ENCODE data around the gene TSGA10IP.

The TSGA10IP gene

GRCh38 chr11:65918211-65919140, 26.8 kb upstream of the TSGA10IP start, which contains the start of gene C11orf68:
TSS of gene C11orf68 (minus strand) at chr11:65919062. CDS start at chr11:65919031, 31 bp downstream.
- no peak for DNase-seq

- peak; percentile 100 for DNase-seq
These were observed 26.1 kb upstream of the TSGA10IP start, which contains the start of gene DRAP1 for GRCh38 chr11:65919141-65919572. TSS of gene DRAP1 (plus strand) at chr11:65919426. CDS start at chr11:65919502, 76 bp downstream.

- DNase-seq, result no peak
These were observed 25.5 kb upstream of the TSGA10IP start for GRCh38 chr11:65919573-65920371.

DNA sequence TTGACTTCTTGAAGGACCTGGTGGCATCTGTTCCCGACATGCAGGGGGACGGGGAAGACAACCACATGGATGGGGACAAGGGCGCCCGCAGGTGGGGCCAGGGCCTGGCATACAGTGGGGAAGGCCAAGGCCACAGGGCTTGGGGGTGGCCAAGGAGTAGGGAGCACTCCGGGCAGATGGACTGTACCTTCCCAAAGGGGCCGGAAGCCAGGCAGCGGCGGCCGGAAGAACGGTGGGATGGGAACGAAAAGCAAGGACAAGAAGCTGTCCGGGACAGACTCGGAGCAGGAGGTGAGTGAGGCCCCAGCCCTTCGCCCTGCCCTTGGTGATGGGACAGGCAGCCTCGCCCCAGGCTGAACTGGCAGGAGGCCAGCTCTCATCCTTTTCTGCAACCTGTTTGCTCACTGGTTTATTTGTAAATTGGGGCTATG, 24.9 kb upstream of the TSGA10IP start:
- no peak for DNase-seq

- DNase-seq, result no peak
These were observed 24.2 kb upstream of the TSGA10IP start for GRCh38 chr11:65921033-65921555.

DNA sequence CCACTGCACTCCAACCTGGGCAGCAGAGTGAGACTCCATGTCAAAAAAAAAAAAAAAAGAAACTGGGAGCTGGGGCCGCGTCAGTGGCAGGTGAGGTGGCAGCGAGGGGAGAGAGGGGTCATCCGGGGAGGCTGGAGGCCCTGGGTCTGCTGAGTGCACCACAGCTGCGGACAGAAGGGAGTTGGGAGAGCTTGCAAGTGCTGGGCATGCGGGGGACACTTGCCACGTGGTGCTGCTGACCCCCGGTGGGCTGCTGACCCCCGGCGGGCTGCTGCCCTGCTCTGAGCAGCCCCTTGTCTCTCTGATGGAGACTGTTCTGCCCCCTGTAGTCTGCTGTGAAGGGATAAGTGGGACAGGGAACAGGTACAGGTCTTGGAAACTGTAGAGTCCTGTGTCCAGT, 23.4 kb upstream of the TSGA10IP start:
- DNase-seq, result no peak

DNA sequence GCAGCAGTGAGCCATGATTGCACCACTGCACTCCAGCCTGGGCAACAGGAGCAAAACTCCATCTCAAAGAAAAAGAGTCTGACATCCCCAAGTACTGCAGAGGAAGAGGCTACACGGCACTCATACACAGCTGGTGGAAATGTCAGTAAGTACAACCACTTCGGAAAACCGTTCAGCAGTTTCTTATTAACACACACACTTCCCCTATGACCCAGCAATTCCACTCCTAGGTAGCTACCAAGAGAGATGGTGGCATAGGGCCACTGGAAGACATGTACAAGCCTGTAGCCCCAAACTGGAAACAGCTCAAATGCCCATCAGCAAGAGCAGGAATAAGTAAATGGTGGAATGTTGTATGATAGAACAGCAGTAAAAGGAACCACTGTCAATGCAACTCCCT, 22.7 kb upstream of the TSGA10IP start:
- DNase-seq, result no peak

GRCh38 chr11:65925397-65925796, 19.9 kb upstream of the TSGA10IP start:
- DNase-seq, result no peak

GRCh38 chr11:65927904-65928397, 17.3 kb upstream of the TSGA10IP start:
- DNase-seq, result peak; percentile 52

DNA sequence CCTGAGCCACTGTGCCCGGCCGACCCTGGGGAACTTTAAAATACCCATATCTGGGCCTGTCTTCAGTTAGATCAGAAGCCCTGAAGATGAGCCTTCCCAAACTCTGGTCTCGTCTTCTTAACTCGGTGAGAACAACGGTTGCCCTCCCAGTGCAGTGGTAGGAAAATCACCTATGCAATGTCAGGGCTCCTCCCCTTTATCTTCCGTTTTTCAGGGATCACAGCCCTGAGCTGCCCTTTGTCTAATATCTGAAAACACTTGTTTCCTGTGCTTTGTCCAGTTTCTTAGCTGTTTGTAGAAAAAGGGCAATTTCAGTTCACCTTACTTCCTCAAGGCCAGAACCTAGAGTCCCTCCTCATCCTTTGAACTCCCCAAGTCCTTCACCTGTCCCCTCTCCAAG, 16.6 kb upstream of the TSGA10IP start:
- no peak for DNase-seq

- no peak for DNase-seq
These were observed 13.3 kb upstream of the TSGA10IP start for GRCh38 chr11:65931773-65932557.

- DNase-seq, result no peak
These were observed 12.7 kb upstream of the TSGA10IP start for GRCh38 chr11:65932558-65932919.

DNA sequence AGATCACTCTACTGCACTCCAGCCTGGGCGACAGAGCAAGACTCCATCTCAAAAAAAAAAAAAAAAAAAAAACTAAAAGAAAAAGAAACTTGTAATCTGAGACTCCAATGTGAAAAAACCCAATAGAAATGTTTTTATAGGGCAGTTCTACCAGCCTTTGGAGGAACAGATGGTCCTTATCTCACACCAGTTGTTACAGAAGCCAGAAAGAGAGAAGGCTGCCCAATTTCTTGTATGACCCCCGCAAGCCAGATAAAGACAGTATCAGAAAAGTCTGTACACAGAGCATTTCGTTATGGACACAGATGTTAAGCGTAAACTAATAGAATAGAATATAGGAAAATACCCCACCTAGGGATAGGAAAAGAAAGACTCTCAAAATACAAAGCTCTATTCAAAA, 11.3 kb upstream of the TSGA10IP start:
- no peak for DNase-seq

- no peak for DNase-seq
These were observed 7.5 kb upstream of the TSGA10IP start for GRCh38 chr11:65937766-65938165.

DNA sequence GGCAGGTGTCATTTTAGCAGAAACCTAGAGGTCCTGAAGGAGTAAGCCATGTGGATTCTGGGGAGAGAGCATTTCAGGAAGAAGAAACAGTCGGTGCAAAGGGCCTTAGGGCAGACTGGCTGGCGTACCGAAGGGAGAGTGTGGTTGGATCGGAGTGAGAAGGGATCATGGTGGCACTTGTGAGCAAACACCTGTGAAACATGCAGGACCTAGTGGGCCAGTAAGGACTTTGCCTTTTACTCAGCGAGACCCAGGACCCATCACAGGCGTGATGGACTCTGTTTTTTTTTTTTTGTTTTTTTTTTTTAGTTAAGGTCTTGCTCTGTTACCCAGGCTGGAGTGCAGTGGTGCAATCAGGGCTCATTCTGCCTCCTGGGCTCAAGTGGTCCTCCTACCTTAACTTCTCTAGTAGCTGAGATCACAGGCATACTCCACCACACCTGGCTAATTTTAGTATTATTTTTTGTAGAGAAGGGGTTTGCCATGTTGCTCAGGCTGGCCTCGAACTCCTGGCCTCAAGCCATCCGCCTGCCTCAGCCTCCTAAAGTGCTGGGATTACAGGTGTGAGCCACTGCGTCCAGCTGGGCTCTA, 3.5 kb upstream of the TSGA10IP start:
- DNase-seq, result no peak

DNA sequence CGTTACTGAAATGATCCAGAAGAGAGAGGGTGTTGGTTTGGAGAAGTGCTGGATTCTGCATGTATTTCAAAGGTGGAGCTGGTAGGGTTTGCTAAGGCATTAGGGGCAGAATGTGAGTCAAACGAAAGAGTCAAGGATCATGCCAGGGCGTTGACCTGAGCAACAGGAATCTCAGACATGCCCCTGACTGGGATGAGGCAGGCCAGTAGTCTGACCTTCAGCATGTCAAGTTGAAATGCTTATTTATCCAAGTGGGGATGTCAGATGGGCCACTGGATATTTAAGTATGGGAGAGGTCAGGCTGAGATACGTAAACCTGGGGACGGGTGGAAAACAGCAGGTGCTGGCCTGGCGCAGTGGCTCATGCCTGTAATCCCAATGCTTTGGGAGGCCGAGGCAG, 2.7 kb upstream of the TSGA10IP start:
- no peak for DNase-seq

DNA sequence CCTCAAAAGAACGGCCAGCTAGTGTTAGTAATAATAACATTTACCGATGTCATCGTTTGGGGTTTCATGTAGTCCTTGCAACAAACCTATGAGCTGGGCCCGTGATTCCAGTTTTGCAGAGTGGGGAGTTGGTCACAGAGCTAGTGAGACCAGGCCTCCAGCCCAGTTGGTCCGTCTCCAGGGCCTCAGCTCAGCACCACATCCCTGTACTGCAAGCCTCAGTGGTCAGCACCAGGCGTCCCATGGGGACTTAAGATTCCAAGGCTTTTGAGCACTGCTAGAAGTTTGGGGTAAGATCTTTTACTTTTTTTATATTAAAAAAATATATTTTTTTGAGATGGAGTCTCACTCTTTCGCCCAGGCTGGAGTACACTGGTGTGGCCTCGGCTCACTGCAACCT, 1.1 kb upstream of the TSGA10IP start:
- DNase-seq, result no peak

- DNase-seq, result no peak
These were observed 513 bp upstream of the TSGA10IP start for GRCh38 chr11:65944767-65945166.

- no peak for DNase-seq
These were observed 770 bp downstream of the TSGA10IP start for GRCh38 chr11:65945941-65946558.

GRCh38 chr11:65946655-65947054, 1.4 kb downstream of the TSGA10IP start:
- DNase-seq, result no peak

DNA sequence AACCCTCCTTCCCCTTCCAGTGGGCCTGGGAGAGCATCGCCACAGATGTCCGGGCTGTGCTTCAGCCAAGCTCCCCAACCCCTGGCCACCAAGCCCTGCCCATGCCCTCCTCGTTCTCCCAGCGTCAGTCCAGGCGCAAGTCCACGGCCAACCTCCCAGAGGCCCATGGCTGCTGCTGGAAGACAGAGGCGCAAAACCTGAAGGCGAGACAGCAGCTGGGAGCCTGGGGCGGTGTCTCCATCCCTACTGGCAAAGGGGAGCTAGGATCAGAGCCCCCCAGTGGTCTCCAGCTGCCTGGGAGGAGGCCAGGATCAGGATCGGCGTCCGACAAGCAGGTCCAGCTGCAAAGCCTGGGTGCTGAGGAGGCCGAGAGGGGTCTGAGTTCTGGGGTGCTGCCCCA, 1.9 kb downstream of the TSGA10IP start:
- DNase-seq, result no peak

All from stimulated activated CD4-positive, alpha-beta T cell treated with anti-CD3 and anti-CD28 coated beads, Interleukin-12 subunit alpha, Interleukin-12 subunit beta, amount 100 ng/mL, for 4 hours (primary cell).